SJSA1 (cell line): ENCODE measurements around the gene EIF3B. TPM values are rescaled to one million over a fixed set of nuclear protein-coding genes. Genes with fewer than 3 reads are reported as not detected.
"Not testable (repeated sequence)": the region's sequence is repeated elsewhere in the genome, so short reads cannot be mapped to it uniquely, and the experiment has no call there.

Source experiments
- DNase-seq, 2 experiments: peaks; one replicate each; pipeline ENCODE4 v3.0.0-alpha.2; 2015 to 2020; ENCODE audit warnings: low spot score in 2 of 2, low read depth in 1 of 2
- H3K27ac ChIP-seq: fragments of 250-450 bp; sonication (Bioruptor Pico); 2 replicates; pipeline ENCODE4 v1.5.1; 2020; ENCODE audit warnings: mild to moderate bottlenecking, moderate library complexity
- H3K27me3 ChIP-seq: fragments of 250-450 bp; sonication (Bioruptor Pico); replicated peaks from 2 replicates; pipeline ENCODE4 v1.5.1; 2020; ENCODE audit warnings: mild to moderate bottlenecking, moderate library complexity
- H3K36me3 ChIP-seq: fragments of 250-450 bp; sonication (Bioruptor Pico); 2 replicates; pipeline ENCODE4 v1.5.1; 2020; ENCODE audit warnings: mild to moderate bottlenecking
- H3K4me1 ChIP-seq: fragments of 250-450 bp; sonication (Bioruptor Pico); replicated peaks from 2 replicates; pipeline ENCODE4 v1.6.1; 2021; ENCODE audit warnings: mild to moderate bottlenecking
- H3K4me3 ChIP-seq: fragments of 250-450 bp; sonication (Bioruptor Pico); 2 replicates; pipeline ENCODE4 v1.5.1; 2020; ENCODE audit warnings: mild to moderate bottlenecking
- H3K9me3 ChIP-seq: fragments of 250-450 bp; sonication (Bioruptor Pico); replicated peaks from 2 replicates; pipeline ENCODE4 v1.5.1; 2020; ENCODE audit warnings: mild to moderate bottlenecking
- total RNA-seq: library from RNA; depleted of rRNA; stranded (reverse); fragments of >200 nt; shearing (Covaris generic); gene quantifications from 2 replicates; pipeline ENCODE4 v1.2.3, GENCODE V29; 2014

The EIF3B gene
- total RNA-seq, 1 experiment from 2014 or later: 192 TPM

DNA sequence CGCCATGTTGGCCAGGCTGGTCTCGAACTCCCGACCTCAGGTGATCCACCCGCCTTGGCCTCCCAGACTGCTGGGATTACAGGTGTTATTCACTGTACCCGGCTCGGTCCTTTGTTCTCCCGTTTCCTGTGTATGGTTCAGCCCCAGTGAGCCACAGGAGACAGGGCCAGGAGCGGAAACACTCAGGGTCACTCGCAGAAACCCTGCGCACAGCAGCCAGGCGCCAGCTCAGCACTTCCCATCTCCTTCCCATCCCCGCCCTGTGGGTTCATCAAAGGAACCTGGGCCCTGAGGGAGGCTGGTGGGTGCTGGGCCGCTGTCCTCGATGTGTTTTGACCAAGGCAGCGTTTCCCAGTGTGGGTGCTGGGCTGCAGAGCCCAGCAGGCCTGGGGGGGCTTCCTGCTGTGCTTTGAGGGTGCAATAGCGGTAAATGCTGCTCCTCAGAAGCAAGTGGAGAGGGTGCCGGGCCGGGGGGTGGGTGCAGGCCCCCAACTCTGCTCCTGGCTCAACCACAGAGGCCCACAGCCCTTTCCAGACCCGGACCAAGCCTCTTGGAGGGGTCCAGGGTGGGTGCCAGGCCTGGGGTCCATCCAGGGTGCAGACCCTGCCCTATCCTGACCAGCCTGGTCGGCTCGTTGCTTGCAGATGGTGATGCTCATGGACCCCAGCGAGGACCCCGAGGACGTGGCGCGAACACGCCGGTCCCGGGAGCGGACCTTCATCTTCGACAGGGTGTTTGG, 33.4 kb downstream of the EIF3B start:
- Histone ChIP-seq H3K27me3 (no peaks in the 10 kb centered on the region), H3K4me1 (no peaks in the 10 kb centered on the region), H3K36me3 (peaks cover 6% of the 10 kb centered on the region; the same call in 1 of the 2 replicates), H3K9me3 (no peaks in the 10 kb centered on the region), H3K4me3 (no peak overlapping the region), H3K27ac (no peak overlapping the region)
- DNase-seq: no peak

DNA sequence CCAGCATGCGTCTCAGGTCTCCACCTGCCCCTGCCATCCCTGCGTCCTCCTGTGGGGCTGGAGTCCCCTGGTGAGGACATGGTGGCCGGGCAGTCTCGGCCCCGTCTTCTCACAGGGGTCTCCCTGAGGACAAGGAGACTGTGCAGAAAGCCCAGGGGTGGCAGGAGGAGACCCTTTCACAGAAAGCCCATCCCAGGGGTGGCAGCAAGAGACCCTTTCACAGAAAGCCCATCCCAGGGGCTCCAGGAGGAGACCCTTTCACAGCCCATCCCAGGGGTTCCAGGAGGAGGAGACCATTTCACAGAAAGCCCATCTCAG, 34.0 kb downstream of the EIF3B start:
- Histone ChIP-seq H3K4me1 (no peaks in the 10 kb centered on the region), H3K36me3 (peaks cover 3% of the 10 kb centered on the region; the same call in 1 of the 2 replicates), H3K9me3 (no peaks in the 10 kb centered on the region), H3K27me3 (no peaks in the 10 kb centered on the region), H3K4me3 (no peak overlapping the region), H3K27ac (no peak overlapping the region)
- DNase-seq: no peak

DNA sequence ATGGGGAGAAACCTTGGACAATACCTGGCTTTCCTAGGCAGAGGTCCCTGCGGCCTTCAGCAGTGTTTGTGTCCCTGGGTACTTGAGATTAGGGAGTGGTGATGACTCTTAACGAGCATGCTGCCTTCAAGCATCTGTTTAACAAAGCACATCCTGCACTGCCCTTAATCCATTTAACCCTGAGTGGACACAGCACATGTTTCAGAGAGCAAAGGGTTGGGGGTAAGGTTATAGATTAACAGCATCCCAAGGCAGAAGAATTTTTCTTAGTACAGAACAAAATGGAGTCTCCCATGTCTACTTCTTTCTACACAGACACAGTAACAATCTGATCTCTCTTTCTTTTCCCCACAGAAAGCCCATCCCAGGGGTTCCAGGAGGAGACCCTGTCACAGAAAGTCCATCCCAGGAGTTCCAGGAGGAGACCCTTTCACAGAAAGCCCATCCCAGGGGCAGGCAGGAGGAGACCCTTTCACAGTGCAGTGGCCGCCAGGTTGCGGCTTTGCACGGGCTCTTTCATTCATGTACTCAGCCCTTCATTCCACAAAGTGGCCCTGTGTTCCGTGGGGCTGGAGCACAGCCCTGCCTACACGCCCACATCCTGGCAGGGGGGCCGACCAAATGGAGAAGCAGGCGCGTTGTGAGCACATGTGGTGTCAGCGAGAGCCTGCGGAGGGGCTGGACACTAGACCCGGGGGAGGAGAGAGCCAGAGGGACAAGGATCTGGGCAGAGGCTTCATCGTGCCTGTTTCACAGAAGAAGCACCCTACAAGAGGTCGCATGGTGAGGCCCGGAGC, 35.6 kb downstream of the EIF3B start:
- H3K4me3 ChIP-seq, H3K9me3 ChIP-seq, DNase-seq, H3K27me3 ChIP-seq, H3K36me3 ChIP-seq, H3K27ac ChIP-seq, H3K4me1 ChIP-seq: not testable (repeated sequence)

DNA sequence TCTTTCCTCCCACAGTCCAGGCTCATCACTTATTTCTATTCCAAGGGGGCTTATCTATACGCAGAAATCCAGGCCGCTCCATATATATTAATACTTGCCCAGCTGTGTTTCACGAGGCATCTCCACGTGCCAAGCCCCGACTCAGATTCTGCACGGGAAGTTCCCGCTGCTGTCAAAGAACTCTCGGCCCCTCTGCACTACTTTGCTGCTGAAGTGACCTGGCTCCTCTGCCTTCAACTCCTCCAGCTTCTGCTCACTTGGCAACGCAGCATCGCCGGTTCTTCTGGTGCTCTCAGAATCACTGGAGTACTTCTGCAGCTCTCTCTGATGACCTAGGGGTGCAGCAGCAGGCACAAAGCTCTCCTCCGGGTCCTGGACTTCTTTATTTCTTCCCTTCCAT, 39.1 kb downstream of the EIF3B start:
- Histone ChIP-seq H3K27me3 (no peaks in the 10 kb centered on the region), H3K4me1 (no peaks in the 10 kb centered on the region), H3K36me3 (no peaks in the 10 kb centered on the region), H3K4me3 (no peak overlapping the region), H3K27ac (no peak overlapping the region), H3K9me3 (no peaks in the 10 kb centered on the region)
- no peak for DNase-seq

DNA sequence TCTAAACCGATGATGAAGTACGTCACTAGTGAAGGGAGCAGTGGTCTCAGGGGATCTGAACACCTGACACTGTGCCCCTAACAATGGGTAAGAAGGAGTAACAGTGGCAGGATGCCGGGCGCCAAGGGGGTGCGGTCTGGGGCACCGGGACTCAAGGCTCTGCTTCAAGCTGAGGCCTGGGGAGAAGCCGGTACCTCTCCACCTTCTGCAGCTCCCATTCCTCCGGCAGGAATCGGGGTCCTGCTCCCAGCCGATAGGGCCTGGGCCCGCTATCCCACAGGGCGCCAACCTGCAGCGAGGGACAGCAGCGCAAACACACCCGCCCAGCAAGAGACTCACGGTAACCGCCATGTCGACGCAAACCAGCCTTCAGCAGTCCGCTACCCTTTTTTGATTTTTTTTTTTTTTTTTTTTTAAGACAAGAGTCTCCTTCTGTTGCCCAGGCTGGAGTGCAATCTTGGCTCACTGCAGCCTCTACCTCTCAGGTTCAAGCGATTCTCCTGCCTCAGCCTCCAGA, 40.0 kb downstream of the EIF3B start:
- H3K27me3 ChIP-seq: no peaks in the 10 kb centered on the region
- no peaks in the 10 kb centered on the region for H3K9me3 ChIP-seq
- no peak for DNase-seq
- no peak overlapping the region for H3K27ac ChIP-seq
- H3K4me1 ChIP-seq: peaks cover 6% of the 10 kb centered on the region
- no peak overlapping the region for H3K4me3 ChIP-seq
- H3K36me3 ChIP-seq: no peaks in the 10 kb centered on the region

DNA sequence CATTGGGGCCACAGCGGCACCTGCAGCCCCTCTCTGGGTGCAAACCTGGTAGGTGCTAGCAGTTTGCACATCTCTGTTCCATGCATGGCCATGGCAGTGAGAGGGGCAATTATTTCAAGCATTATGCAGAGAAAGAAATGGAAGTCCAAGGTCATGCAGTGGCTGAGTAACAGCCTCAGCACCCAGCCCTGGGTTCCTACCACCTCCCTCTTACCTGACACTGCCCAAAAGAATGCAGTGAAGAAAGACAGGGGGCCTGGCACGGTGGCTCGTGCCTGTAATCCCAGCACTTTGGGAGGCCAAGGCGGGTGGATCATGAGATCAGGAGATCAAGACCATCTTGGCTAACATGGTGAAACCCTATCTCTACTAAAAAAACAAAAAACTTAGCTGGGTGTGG, 43.9 kb downstream of the EIF3B start:
- no peak for DNase-seq
- Histone ChIP-seq H3K27ac (no peak overlapping the region), H3K36me3 (peaks cover under 1% of the 10 kb centered on the region), H3K4me1 (peaks cover 27% of the 10 kb centered on the region), H3K27me3 (no peaks in the 10 kb centered on the region), H3K9me3 (no peaks in the 10 kb centered on the region), H3K4me3 (no peak overlapping the region)

DNA sequence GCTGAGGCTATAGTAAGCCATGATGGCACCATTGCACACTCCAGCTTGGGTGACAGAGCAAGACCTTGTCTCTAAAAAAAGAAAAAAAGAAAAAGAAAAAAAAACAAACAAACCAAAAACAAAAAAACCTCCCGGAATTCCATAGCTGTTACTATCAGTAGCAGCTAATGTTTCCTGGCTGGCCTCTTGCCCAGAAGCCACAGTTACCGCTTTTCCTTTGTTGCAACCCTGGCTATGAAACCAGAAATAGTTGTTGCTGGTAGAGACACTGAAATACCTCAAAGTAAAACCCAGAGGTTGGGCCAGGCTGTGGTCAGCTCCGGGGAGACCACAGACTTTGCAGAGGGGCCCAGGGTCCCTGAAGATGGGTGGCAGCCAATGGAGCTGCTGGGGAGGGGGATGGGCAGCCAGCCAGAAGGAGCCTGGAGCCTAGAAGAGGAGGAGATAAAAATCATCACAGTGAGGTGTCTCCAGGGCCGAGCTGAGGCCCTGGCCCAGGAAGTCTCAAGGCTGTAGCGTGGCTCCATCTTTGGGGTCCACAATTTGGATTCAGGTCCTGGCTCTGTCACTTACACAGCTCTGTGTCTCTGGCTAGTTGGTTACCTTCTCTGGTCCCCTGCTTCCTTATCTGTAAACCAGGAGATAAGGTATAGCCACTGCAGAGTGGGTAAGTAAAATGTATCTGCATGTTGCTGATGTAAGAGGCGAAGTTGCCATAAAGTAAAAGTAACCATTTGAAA, 45.4 kb downstream of the EIF3B start:
- no peak overlapping the region for H3K4me3 ChIP-seq

DNA sequence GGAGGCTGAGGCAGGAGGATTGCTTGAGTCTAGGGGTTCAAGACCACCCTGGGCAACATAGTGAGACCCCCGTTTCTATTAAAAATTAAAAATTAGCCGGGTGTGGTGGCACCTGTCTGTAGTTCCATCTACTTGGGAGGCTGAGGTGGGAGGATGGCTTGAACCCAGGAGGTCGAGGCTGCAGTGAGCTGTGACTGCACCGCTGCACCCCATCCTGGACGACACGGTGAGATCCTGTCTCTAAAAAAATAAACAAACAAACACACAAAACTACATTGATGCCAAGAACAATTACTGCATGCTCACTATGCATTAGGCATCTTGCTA, 48.0 kb downstream of the EIF3B start:
- H3K36me3 ChIP-seq: peaks cover 5% of the 10 kb centered on the region
- peak overlapping the region; percentile 96 for H3K4me3 ChIP-seq
- no peak overlapping the region for H3K27ac ChIP-seq
- peaks cover 37% of the 10 kb centered on the region for H3K4me1 ChIP-seq
- no peaks in the 10 kb centered on the region for H3K27me3 ChIP-seq
- 0 out of 2 replicates have a peak, but pooled peaks cover 2% of the 10 kb centered on the region for H3K9me3 ChIP-seq
- DNase-seq: no peak

More for the DNA sequence above, 45.4 kb downstream of the EIF3B start:
- DNase-seq: peak; percentile 96 to 97
- H3K9me3 ChIP-seq: 0 out of 2 replicates have a peak, but pooled peaks cover 2% of the 10 kb centered on the region
- peaks cover 5% of the 10 kb centered on the region for H3K36me3 ChIP-seq
- peak overlapping the region; percentile 67 for H3K27ac ChIP-seq
- H3K27me3 ChIP-seq: no peaks in the 10 kb centered on the region
- H3K4me1 ChIP-seq: peaks cover 37% of the 10 kb centered on the region

DNA sequence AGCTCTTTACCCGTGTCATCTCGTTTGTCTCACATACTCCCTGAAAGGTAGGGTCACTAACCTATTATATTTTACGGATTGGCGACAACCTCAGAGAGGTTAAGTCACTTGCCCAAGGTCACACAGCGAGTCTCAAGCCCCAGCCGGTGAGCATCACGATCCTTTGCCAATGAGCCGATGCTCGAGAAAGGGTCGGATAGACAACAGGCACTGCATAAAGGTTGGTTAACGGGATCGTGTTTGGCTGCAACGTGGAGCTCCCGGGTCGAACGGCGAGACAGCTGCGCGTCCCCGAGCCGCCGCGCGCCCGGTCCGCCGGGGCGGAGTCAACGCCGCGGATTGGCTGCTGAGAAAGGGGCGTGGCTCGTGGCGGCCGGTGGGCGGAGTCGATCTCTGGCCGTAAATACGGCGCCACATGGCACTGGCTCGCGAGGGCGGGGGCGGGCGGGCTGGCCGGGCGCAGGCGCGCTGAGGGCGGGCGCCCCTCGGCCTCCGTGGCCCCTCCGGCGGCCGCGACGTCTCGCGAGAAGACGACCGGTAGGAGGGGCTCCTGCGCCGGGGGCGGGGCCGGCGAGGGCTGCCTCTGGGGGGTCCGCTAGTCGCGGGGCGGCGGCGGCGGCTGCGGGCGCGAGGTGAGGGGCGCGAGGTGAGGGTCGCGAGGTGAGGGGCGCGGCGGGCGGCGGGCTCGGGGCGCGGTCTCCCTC, 48.5 kb downstream of the EIF3B start, which contains the start of gene CHST12:
Gene CHST12, plus strand, starts transcription at position 598 of the 704 bp plus-strand sequence. CDS start 29,029 bp downstream, outside the sequence.
- DNase-seq: peak; percentile 81 to 95
- H3K4me1 ChIP-seq: peaks cover 37% of the 10 kb centered on the region
- H3K4me3 ChIP-seq: peak within 1 kb of the TSS; percentile 96
- peak within 1 kb of the TSS; percentile 39; the same call in 1 of the 2 replicates for H3K27ac ChIP-seq
- H3K27me3 ChIP-seq: no peaks in the 10 kb centered on the region
- H3K9me3 ChIP-seq: 0 out of 2 replicates have a peak, but pooled peaks cover 2% of the 10 kb centered on the region
- H3K36me3 ChIP-seq: peaks cover 5% of the 10 kb centered on the region

DNA sequence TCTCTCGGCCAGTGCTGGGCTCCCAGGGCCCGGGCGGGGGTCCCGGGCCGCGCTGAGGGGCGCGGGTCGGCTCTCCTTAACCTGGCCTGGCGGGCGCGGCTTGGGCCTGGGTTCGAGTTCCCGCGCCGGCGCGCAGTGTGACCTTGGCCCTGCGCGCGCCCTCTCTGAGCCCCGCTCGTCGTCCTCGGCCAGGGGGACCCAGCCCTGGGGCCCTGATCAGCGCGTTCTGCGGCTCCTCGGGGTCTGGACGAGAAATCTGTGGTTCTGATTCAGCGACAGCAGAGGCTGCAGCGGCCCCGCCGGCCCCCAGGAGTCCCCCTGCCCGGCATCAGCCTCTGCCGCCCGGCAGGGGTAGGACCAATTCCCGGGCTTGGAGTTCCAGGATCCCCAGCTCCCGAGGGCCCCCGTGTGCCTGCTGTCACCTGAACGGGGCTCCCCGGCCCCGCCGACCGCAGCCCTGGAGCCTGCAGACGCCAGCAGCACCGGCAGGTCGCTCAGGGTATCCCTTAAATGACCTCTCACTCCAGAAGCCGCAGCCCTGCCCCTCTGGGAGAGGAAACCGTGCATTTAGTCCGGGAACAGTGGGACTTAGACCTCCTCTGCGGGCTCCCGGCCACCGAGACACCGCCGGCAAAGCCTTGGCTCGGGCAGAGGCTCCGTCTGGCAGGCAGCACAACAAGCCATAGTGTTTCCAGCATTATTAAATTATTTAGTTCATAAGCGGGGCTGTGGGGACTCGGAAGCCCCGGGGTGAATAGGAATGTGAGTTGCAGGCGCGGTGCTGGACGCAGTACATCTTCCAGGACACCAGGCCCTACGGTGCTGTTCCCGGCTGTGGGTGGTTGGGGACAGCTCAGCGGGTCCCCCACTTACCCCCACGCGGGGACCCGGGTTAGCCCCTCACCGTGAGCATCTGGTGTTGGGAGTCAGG, 49.4 kb downstream of the EIF3B start:
- peak overlapping the region; percentile 39; the same call in 1 of the 2 replicates for H3K27ac ChIP-seq
- peaks cover 5% of the 10 kb centered on the region for H3K36me3 ChIP-seq
- peak overlapping the region; percentile 96 for H3K4me3 ChIP-seq
- H3K4me1 ChIP-seq: peaks cover 37% of the 10 kb centered on the region
- no peaks in the 10 kb centered on the region for H3K27me3 ChIP-seq
- 0 out of 2 replicates have a peak, but pooled peaks cover 2% of the 10 kb centered on the region for H3K9me3 ChIP-seq
- peak in 1 of 2 experiments; percentile 52 for DNase-seq

DNA sequence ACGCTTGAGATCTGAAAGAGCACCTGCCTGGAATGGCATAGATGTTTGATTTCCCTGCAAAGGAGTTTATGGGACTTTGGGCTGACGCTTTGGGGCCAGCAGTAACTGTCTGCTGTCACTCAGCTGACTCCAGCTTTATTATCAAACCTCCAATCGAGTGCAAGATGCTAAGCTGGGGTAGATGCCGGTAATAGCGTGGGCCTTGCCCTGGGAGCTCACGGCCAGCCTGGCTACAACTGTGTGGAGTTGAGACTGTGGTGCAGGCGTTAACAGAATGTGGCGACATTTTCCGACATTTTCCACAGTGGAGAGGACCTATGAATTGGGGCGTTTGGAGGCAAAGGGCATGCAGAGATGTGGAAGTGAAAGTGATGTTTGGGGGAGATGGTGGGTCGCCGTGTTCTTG, 50.1 kb downstream of the EIF3B start:
- peaks cover 30% of the 10 kb centered on the region for H3K4me1 ChIP-seq
- 0 out of 2 replicates have a peak, but pooled peaks cover 2% of the 10 kb centered on the region for H3K9me3 ChIP-seq
- H3K36me3 ChIP-seq: peaks cover 5% of the 10 kb centered on the region
- no peak for DNase-seq
- peak overlapping the region; percentile 96 for H3K4me3 ChIP-seq
- no peaks in the 10 kb centered on the region for H3K27me3 ChIP-seq
- H3K27ac ChIP-seq: no peak overlapping the region

DNA sequence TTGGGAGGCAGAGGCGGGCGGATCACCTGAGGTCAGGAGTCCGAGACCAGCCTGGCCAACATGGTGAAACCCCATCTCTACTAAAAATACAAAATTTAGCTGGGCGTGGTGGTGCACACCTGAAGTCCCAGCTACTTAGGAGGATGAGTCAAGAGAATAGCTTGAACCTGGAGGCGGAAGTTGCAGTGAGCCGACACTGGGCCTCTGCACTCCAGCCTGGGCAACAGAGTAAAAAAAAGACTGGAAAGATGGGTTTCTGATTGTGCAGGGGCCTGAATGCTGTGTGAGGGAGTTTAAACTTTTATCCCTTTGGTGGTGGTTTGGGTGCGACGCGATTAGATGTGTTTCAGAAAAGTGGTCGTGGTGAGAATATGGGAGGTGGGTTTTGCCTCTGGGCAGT, 50.6 kb downstream of the EIF3B start:
- no peak overlapping the region for H3K4me3 ChIP-seq
- H3K36me3 ChIP-seq: peaks cover 5% of the 10 kb centered on the region
- H3K27me3 ChIP-seq: no peaks in the 10 kb centered on the region
- H3K27ac ChIP-seq: no peak overlapping the region
- no peak for DNase-seq
- H3K9me3 ChIP-seq: 0 out of 2 replicates have a peak, but pooled peaks cover 2% of the 10 kb centered on the region
- peaks cover 27% of the 10 kb centered on the region for H3K4me1 ChIP-seq
